ENCODE results near the gene TMC8.

TMC8 gene

DNA sequence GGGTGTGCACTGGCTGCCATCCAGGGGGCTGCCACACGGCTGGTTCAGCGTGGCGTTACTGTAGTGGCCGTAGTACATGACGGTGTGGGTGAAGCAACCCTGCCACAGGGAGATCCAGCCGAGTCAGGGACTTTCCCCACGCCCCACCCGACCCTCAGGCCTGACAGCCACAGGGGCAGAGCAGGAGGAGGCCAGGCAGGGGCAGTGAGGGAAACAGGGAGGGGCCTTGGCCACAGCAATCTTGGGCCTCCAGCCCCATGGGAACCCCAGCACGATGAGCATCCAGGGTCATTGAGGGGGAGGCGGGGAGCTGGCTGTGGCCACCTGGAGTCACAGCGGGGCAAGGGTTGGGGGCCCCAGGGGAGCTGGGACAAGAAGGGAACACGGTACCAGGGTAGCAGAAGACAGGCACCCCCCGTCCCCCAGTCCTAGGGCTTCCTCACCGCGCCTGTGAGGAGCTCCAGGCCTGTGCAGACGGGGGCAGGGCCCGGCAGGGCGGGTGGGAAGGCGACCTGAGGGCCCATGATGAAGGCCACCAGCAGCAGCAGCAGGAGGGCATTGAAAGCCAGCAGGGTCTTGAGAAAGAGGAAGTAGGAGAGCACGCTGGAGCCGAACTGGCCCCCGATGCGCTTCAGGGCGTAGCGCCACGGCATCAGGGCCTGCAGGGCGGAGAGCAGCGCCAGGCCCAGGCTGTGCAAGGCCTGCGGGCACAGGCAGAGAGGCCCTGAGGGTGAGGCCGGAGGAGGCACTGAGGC lies 6.3 kb upstream of the TMC8 start:
- no peak for DNase-seq

GRCh38 chr17:78124836-78125137 lies 5.8 kb upstream of the TMC8 start:
- no peak for DNase-seq

DNA sequence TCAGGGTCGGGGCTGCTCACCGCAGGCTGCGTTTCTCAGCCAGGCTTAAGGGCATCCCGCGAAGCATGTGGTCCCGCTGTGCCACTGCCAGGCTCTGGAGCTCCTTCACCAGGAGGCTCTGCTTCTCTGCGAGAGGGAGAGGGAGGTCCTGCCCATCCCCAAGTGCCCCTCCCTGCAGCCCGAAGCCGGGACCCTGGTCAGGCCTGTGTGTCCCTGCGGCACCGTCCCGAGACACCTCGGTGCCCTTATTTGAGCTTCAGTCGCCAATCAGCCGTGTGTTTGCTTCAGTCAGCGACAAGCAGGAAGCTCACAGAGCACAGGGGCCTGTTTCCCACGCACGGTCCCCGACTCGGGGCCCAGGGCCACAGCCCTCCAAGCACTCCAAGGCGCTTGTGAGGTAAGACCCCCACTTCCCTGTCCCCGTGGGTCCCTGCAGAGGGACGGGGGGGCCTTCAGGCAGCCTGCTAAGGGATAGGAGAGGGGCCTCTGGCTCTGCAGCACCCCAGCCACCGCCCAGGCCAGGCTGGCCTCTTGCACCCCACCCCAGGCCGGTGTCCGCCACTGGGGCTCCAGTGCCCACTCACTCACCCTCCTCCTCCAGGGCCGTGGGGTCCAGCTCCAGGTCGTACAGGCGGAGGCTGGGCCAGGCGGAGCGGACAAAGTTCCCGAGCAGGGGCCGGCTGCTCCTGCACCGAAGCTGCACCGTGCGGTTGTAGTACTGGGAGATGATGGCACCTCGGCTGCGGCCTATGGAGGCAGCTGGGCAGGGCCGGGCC lies 5.2 kb upstream of the TMC8 start:
- no peak for DNase-seq

GRCh38 chr17:78125976-78126894 lies 4.3 kb upstream of the TMC8 start:
- no peak for DNase-seq

DNA sequence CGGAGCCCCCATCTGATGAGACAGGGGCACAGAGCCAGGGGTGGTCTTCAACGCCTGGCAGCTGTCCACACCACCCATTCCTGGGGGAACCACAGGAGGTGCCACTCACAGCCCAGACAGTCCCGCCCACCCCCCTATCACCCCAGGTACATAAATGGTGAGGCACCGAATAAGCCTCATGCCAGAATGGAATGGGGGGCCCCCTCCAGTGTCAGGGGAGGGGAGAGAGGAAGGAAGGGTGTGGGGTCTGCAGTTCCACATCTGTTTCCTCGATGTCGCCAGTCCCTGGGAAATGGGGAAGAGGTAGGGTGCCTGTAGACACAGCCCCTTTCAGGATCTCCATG lies 3.7 kb upstream of the TMC8 start:
- DNase-seq: no peak

DNA sequence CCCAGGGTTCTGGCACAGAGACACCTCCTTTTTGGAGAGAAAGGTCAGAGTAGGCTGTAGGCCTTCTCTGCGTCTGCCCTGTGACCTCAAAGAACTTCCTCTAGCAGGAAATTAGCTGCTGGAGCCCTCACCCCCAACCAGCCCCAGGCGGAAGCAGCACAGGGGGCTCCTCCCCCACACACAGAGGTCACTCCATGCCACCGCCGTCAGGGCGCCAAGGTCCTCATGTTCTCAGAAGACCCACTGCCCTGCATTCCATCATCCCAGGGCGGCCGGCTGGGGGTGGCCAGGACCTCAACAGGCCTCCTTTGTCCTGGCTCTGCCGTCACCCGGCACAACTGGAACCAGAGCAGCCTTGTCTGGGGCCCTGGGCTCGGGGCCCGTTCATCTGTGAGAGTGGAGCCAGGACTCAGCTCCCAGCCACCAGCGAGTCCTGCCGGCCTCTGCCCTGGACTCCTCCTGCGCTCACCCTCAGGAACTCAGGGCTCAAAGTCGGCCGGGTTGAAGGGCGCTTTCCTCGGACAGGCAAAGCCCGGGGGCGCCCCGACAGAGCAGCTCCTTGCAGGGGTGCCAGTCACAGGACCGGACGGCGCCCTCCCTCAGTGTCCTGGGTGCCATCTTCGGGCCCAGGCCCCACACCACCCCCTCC lies 3.2 kb upstream of the TMC8 start:
- DNase-seq: peak; percentile 97

- peak; percentile 85 for DNase-seq
Measured at GRCh38 chr17:78127888-78128550, 2.6 kb upstream of the TMC8 start.

DNA sequence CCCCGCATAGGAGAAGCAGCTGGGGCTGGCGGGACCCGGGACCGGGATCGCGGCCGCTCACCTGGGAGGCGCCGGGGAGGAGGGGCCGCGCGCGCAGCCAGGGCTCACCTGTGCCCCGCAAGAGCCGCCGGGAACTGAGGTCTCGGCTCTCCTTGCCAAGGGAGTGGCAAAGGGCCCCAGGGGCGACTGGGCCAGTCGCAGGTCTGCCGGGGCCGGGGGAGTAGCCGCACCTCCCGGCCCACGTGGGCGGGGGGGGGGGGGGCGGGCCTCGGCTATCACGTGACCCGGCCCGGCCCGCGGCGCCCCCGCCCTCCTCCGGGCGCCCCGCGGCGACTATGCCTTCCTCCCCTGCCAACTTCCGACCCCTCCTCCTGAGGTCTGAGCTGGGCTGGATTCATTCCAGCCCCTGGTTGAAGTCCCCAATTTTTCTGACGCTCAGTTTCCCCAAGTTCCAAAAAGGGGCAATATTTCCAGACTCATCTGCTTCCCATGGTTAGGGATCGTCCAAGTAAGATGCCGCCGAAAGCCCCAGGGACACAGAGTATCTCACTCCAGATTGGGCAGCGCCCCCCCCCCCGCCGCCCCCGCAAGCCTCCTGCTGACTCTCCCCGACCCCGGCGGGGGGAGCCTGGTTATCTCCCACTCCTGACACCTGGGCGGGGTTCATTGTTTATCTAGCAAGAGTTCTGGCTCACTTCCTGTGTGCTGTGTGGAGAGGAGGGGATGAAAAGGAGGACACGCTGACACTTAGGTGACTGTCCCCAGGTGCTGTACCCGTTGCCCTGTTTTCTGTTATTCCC lies 1.8 kb upstream of the TMC8 start, which contains the start of gene TMC6:
Gene TMC6, minus strand, starts transcription at position 205 of the 800 bp plus-strand sequence. CDS start 1,923 bp downstream, outside the sequence.
- peak; percentile 95 for DNase-seq

DNA sequence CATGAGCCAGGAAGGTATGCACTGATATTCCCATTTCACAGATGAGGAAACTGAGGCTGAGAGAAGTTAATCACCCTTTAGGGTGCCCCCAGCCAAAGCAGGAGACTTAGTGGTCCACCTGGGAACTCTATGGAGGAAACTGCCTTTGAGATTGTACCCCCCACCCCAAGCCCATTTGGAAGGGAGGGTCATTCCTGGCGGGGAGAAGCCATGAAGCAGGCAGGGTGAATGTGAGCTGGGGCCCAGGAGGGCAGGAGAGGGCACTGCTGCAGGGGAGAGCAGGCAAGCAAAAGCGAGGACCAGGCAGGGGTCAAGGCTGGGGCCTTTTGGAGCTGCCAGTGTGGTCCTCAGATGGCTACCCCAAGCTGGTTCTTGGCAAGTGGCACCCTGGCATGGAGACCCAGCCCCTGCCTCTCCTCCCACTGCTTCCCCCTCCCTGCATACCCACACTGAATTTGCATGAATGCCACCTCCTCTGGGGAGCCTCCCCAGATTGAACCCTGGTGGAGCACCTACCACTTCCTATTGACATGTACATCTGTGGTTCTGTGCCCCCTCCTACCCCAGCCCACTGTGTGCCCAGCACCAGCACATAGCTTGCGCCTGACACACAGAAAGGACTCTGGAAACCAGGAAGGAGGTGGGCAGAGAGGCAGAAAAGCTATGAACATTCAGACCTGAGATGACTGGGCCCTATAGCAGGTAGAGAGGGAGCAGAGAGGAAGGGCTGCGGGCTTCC lies 1.1 kb upstream of the TMC8 start:
- no peak for DNase-seq

GRCh38 chr17:78130090-78130436 lies 508 bp upstream of the TMC8 start:
- no peak for DNase-seq

DNA sequence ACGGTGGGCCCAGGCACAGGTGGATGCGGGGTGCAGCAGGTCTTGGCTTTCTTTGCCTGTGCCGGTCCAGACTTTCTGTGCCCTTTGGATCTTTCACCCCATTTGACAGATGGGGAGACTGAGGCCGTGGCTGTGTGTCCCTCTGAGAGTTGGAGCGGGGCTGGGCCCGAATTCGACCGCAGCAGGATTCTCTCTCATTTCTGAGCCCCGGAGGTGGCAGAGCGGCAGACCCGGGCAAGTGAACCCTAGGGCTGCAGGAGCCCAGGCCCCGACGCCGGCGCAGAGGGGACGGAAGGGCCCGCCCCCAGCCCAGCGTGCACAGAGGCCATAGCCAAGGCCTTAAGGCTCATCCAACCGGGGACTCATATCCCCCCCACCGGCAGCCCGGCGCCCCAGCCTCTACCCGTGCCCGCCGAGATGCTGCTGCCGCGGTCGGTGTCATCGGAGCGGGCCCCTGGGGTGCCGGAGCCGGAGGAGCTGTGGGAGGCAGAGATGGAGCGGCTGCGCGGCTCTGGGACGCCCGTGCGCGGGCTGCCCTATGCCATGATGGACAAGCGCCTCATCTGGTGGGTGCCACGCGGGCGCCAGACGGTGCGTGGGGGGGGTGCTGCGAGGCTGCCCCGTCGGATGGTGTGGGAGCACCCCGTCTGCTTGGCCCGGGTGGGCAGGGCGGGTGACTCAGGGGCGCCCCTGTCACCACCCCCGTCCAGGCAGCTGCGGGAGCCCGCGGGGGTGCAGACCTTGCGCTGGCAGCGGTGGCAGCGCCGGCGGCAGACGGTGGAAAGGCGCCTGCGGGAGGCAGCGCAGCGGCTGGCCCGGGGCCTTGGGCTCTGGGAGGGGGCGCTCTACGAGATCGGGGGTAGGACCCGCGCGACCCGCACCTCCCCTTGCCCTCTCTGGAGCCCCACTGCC lies 857 bp downstream of the TMC8 start:
- no peak for DNase-seq

DNA sequence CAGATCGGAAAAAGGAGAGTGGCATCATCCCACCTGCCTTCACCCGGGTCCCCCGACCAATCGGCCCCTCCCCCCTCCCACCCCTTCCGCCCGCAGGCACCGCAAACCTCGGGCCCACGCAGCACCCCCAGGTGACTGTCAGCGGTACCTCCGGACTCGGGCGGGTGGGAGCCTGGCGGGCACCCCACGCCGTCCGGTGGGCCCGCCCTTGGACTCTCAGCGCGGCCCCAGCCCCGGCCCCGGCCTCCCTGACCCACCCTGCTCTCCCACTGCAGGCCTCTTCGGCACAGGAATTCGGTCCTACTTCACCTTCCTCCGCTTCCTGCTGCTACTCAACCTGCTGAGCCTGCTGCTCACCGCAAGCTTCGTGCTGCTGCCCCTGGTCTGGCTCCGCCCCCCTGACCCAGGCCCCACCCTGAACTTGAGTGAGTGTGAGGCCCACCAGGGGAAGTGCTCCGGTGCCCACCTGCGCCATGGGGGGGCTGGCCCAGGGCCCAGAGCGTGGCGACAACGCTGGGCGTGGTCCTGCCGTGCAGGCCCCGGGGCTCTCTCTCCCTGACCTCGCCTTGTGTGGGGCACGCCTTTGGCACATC lies 1.6 kb downstream of the TMC8 start:
- DNase-seq: peak; percentile 94

GRCh38 chr17:78132767-78133178 lies 2.2 kb downstream of the TMC8 start:
- DNase-seq: no peak

DNA sequence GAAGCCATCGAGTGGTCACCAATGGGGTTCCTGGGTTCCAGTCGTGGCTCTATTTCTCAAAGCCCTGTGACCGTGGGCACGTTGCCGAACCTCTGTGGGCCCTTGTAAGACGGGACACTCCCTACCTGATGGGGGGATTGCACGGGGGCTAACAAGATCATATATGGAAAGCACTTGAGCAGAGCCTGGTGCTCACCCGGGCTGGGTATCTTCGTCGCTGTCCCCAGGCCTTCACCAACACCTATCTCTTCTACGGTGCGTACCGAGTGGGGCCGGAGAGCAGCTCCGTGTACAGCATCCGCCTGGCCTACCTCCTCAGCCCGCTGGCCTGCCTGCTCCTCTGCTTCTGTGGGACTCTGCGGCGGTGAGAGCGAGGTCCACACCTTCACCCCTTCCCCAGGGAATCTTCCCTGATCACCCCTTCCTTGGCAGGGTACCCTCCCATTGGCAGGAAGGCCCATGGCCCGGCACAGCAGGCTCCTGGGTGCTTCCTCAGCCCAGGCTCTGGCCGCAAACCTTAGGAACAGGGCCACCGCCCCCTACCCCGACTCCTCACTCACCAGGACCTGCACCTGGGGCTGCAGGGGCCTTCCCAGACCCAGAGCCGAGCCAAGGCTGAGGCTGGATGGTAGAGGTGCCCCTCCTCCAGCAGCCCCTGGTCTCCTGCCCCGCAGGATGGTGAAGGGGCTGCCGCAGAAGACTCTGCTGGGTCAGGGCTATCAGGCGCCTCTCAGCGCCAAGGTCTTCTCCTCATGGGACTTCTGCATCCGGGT lies 2.8 kb downstream of the TMC8 start:
- DNase-seq: no peak

DNA sequence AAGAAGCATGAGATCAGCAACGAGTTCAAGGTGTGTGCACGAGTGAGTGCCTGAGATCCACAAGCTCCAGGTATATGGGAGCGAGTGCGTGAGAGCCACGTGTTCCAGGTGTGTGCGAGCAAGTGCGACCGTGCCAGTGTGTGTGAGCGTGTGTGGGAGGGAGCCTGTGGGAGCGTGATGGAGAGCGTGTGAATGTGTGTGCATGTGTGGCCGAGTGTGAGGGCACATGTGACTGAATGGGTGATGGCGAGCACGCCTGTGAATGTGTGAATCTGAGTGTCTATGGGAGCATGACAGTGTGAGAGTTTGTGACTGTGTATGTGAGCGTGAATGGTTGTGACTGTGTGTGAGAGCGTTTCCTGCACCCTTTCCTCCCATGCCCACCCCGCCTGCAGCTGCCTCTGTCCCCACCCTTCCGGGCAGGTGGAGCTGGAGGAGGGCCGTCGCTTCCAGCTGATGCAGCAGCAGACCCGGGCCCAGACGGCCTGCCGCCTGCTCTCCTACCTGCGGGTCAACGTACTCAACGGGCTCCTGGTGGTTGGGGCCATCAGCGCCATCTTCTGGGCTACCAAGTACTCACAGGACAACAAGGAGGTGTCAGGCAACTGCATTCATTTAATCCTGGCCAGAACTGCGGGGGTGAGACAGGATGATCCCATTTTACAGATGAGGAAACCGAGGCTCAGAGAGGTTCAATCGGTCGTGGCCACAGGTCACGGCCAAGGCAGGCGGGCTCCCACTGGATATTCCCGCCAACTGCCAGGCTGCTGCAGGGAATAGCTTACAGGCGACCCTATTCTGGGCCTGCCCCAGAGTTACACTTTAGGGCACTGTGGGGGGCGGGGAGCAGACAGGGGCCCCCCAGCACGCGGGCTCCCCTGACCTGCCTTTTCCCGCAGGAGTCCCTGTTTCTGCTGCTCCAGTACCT lies 3.7 kb downstream of the TMC8 start:
- DNase-seq: peak; percentile 94

GRCh38 chr17:78134899-78135385 lies 4.4 kb downstream of the TMC8 start:
- no peak for DNase-seq

- no peak for DNase-seq
Measured at GRCh38 chr17:78135858-78136500, 5.4 kb downstream of the TMC8 start.

Measured in islet precursor cell (in vitro differentiated cells).